Measurements from ENCODE around the gene ADGRE2.
"Not testable (repeated sequence)": the region's sequence is repeated elsewhere in the genome, so short reads cannot be mapped to it uniquely, and the experiment has no call there.

Gene ADGRE2

DNA sequence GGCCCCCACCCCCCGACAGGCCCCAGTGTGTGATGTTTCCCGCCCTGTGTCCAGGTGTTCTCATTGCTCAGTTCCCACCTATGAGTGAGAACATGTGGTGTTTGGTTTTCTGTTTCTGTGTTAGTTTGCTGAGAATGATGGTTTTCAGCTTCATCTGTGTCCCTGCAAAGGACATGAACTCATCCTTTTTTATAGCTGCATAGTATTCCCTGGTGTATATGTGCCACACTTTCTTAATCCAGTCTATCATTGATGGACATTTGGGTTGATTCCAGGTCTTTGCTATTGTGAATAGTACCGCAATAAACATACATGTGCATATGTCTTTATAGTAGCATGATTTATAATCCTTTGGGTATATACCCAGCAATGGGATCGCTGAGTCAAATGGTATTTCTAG is 715 bp downstream of the ADGRE2 start:
- DNase-seq, result not testable (repeated sequence)

- DNase-seq, result no peak
These were observed 2.3 kb downstream of the ADGRE2 start for GRCh38 chr19:14775869-14776586.

DNA sequence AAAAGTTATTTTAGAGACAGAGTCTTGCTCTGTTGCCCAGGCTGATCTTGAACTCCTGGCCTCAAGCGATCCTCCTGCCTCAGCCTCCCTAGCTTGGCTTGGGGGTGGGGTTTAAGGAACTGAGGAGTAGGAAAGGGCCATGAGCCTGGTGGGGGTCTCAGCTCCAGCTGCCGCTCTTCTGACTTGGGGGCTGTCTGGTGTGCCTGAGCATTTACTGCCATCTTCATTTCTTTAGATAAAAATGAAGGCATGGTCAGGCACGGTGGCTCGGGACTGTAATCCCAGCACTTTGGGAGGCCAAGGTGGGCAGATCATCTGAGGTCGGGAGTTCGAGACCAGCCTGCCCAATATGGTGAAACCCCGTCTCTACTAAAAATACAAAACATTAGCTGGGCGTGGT is 3.0 kb downstream of the ADGRE2 start:
- not testable (repeated sequence) for DNase-seq

DNA sequence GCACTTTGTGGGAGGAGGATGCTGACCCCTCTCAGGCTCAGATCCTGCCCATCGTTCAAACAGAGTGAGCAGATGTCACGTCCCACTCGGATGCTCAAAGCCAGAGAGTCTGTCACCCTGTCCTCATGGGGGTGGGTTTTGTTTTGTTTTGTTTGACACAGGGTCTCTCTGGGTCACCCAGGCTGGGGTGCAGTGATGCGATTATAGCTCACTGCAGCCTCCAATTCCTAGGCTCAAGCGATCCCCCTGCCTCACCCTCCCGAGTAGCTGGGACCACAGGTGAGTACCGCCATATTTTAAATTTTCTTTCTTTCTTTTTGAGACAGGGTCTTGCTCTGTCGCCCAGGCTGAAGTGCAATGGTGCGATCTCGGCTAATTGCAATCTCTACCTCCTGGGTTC is 4.0 kb downstream of the ADGRE2 start:
- no peak for DNase-seq

DNA sequence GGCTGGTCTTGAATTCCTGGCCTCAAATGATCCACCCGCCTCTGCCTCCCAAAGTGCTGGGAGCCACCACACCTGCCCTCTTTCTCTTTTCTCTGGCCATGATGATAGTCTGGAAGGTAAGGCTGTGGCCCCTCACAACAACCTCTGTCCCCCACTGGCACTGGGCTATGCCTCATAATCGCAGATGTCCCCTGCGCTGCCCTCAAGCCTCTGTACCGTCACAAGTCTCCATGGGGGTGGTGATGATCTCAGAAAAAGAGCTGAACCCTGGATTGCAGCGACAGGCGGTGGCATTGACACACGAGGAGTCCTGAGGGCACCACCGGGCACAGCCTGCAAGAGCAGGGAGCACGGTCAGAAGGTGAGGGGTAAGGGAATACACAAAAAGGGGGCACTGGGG is 4.6 kb downstream of the ADGRE2 start:
- not testable (repeated sequence) for DNase-seq

- no peak for DNase-seq
These were observed 5.4 kb downstream of the ADGRE2 start for GRCh38 chr19:14772995-14773394.

DNA sequence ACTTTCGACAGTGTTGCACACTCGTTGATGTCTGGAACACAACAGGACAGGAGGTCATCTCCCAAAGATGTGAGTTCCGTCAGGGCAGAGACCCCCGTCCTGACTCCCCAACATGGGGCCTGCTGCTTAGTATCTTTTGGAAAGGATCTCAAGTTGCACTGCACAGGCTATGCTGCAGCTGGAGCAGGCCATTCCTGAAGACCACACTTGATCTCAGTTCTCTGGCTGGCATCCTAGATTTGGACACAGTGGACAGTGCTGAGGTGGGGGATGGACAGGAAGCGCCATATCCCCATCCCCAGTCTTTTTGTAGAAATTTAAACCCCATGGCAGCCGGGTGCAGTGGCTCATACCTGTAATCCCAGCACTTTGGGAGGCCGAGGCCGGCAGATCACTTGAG is 5.9 kb downstream of the ADGRE2 start:
- DNase-seq, result no peak

GRCh38 chr19:14770944-14771839 is 7.2 kb downstream of the ADGRE2 start:
- DNase-seq, result no peak

DNA sequence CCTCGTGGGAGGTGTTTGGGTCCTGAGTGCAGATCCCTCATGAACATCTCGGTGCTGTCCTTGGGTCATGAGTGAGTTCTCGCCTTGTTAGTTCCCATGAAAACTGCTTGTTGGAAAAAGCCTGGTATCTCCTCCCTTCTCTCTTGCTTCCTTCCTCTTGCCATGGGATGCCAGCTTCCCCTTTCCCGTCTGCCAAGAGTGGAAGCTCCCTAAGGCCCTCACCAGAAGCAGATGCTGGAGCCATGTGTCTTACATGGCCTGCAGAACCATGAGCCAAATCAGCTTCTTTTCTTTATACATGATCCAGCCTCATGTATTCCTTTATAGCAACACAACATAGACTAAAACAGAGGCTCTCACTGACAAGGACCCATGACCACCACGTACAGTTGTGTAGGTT is 8.2 kb downstream of the ADGRE2 start:
- DNase-seq, result no peak

- DNase-seq, result no peak
These were observed 9.2 kb downstream of the ADGRE2 start for GRCh38 chr19:14769201-14769600.

DNA sequence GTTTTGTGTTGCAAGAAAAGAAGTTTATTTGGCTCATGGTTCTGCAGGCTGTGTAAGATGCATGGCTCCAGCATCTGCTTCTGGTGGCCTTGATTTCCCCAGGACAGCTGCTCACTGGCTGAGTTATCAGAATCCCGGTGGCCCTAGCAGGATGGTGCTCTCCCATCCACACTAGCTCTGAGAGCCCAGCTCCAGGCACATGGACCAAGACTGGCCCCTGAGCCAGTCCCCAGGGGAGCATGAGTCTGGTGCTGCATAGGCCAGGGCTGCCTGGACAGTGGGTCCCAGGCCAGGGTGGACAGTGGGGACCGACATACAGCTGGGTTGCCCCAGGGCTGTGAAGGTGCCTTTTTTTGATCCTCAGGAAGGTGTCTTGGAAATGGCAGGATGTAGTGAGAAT is 10.4 kb downstream of the ADGRE2 start:
- no peak for DNase-seq

DNA sequence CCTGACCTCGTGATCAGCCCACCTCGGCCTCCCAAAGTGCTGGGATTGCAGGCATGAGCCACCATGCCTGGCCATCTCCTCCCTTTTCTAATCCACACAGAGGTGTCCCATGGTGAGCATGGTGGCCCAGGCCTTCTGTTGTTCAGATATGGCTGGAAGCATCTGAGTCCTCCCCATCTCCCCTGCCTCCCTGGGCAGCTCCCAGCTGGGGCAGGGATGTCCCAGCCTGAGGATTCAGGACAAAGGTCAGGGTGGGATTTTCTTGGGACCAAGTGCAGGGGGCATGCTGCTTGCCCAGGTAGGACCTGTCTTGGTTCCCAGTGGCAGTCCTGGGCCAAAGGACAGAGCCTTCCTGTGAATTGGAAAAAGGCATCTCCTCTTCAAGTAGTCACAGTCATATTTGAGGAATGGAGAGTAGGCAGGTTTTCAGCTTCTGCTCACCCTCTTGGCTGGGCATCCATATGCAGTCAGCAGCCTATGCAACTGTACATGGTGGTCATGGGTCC is 10.8 kb downstream of the ADGRE2 start:
- no peak for DNase-seq

- DNase-seq, result not testable (repeated sequence)
These were observed 12.5 kb downstream of the ADGRE2 start for GRCh38 chr19:14765841-14766240.

GRCh38 chr19:14765403-14765802 is 13.0 kb downstream of the ADGRE2 start:
- not testable (repeated sequence) for DNase-seq

- no peak for DNase-seq
These were observed 14.0 kb downstream of the ADGRE2 start for GRCh38 chr19:14764401-14764800.

- DNase-seq, result no peak
These were observed 14.7 kb downstream of the ADGRE2 start for GRCh38 chr19:14763497-14764145.

GRCh38 chr19:14762111-14762510 is 16.2 kb downstream of the ADGRE2 start:
- no peak for DNase-seq

DNA sequence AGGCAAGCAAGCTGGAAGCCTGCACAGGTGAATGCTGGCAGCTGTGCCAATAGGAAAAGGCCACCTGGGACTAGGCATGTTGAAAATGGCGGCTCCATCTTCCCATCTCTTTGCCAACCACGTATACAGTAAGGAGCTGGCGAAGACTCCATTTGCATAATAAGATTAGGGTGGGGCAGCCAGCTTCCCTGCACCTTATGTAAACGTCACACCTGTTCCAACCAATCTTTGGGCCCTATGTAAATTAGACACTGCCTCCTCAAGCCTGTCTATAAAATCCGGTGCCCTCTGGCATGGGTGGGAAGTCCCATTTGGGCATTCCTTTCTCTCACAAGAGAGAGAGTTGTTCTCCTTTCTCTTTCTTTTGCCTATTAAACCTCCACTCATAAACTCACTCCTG is 16.8 kb downstream of the ADGRE2 start:
- no peak for DNase-seq

DNA sequence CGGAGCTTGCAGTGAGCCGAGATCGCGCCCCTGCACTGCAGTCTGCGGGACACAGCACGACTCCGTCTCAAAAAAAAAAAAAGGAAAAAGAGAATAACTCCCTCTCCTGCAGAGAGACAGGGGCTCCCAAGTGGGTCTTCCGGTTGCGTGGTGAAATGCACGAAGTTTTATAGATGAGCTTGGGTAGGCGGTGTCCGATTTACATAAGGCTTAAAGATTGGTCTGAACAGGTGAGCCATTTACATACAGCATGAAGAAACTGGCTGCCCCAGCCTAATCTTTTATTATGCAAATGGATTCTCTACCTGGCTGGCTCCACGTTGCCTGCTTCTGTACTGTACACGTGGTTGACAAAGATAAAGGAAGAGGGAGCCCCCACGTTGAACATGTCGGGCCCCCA is 19.5 kb downstream of the ADGRE2 start:
- DNase-seq, result no peak

GRCh38 chr19:14748601-14749000 is 29.8 kb downstream of the ADGRE2 start:
- DNase-seq, result no peak

GRCh38 chr19:14746886-14747285 is 31.5 kb downstream of the ADGRE2 start:
- DNase-seq, result no peak

DNA sequence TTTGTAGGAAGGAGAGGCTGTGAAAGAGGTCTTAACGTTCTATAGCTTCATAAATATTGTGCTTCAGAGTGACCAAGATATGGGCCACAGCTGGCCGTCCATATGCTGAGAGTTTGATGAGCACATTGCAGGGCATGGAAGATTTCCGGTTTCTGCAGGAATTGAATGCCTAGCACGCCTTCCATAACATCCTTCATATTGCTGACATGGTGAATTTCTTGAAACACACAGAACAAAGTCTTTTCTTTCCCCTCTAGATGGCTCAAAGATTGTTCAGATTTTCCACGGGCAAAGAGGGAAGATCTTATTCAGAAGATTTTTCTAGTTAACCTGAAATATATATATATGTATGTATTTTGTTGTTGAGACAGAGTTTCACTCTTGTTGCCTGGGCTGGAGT is 42.4 kb downstream of the ADGRE2 start:
- DNase-seq, result no peak

DNA sequence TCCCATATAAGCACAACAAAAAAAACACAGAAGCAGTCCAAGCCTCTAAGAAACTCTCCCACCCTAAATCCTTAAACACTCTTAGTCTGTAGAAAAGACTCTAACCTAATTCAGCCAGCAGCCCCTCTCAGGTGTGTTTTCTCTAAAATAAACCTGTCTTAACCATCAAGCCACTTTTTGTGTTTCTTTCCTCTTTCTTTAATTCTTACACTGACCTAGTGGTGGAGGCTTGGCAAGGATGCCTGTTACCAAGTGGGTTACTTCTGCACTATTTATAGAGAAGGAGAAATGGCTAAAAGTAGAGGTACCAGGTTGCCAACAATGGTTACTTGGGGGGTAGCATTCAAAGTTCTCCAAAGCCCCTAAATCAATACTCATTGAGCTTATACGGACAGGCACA is 44.8 kb downstream of the ADGRE2 start:
- DNase-seq, result no peak

- no peak for DNase-seq
These were observed 45.9 kb downstream of the ADGRE2 start for GRCh38 chr19:14732510-14732909.

Measured in activated CD4-positive, alpha-beta T cell treated with anti-CD3 and anti-CD28 coated beads for 1 hour (primary cell).